GM21723 (cell line): ENCODE results near the gene ADK.
A peak's percentile ranks its signal among the peaks of the same experiment; 100 is the strongest.
"Not testable (repeated sequence)": the region's sequence is repeated elsewhere in the genome, so short reads cannot be mapped to it uniquely, and the experiment has no call there.

Experiments used
- ATAC-seq: cut with Tn5 transposase; IDR thresholded peaks from one replicate; pipeline ENCODE4 v1.9.1; 2021; ENCODE audit warnings: mild to moderate bottlenecking, moderate library complexity; ENCODE audit not compliant: unreplicated experiment

ADK gene

GRCh38 chr10:74140553-74140952 is 10.5 kb upstream of the ADK start:
- ATAC-seq: no peak

- ATAC-seq: no peak
These were observed 5.9 kb upstream of the ADK start for GRCh38 chr10:74145133-74145532.

- ATAC-seq: not testable (repeated sequence)
These were observed 4.0 kb upstream of the ADK start for GRCh38 chr10:74146980-74147379.

GRCh38 chr10:74150204-74150989 is 624 bp upstream of the ADK start, which contains the start of gene AP3M1:
Gene AP3M1 (minus strand): TSS chr10:74150828. CDS start chr10:74138379, 12,449 bp downstream.
- ATAC-seq: peak; percentile 47

GRCh38 chr10:74151879-74152722 is 1.1 kb downstream of the ADK start:
- no peak for ATAC-seq

GRCh38 chr10:74153123-74153522 is 2.1 kb downstream of the ADK start:
- ATAC-seq: no peak

GRCh38 chr10:74153676-74154075 is 2.7 kb downstream of the ADK start:
- ATAC-seq: no peak

GRCh38 chr10:74156919-74157289 is 5.9 kb downstream of the ADK start:
- no peak for ATAC-seq

- no peak for ATAC-seq
These were observed 9.0 kb downstream of the ADK start for GRCh38 chr10:74160013-74160412.

- no peak for ATAC-seq
These were observed 12.5 kb downstream of the ADK start for GRCh38 chr10:74163319-74164068.

- no peak for ATAC-seq
These were observed 13.9 kb downstream of the ADK start for GRCh38 chr10:74164716-74165529.

GRCh38 chr10:74165530-74165901 is 14.5 kb downstream of the ADK start:
- no peak for ATAC-seq

- no peak for ATAC-seq
These were observed 16.4 kb downstream of the ADK start for GRCh38 chr10:74167443-74167842.

- no peak for ATAC-seq
These were observed 20.6 kb downstream of the ADK start for GRCh38 chr10:74171625-74172024.

GRCh38 chr10:74174521-74174920 is 23.5 kb downstream of the ADK start:
- ATAC-seq: no peak

- ATAC-seq: no peak
These were observed 24.7 kb downstream of the ADK start for GRCh38 chr10:74175510-74176379.

GRCh38 chr10:74176380-74177139 is 25.5 kb downstream of the ADK start:
- ATAC-seq: peak; percentile 87

GRCh38 chr10:74177140-74177677 is 26.2 kb downstream of the ADK start:
- ATAC-seq: peak; percentile 24
